ENCODE results near the gene MEGF11.

Gene MEGF11

DNA sequence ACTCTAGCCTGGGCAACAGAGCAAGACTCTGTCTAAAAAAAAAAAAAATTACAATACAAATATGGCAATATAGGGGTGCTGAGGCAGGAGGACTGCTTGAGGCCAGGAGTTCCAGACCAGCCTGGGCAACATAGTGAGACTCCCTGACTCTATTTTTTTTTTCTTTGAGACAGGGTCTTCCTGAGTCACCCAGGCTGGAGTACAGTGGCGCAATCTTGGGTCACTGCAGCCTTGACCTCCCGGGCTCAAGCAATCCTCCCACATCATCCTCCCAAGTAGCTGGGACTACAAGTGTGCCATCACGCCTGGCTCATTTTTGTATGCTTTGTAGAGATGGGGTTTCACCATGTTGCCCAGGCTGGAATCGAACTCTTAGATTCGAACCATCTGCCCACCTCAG, 401.6 kb downstream of the MEGF11 start:
- Histone ChIP-seq H3K27me3 (ENCODE audit: low read length) (no peaks in the 10 kb centered on the region), H3K9me3 (ENCODE audit: insufficient read depth, low read length) (no peaks in the 10 kb centered on the region), H2AFZ (ENCODE audit: low read depth, low read length, severe bottlenecking) (no peak overlapping the region), H3K79me2 (ENCODE audit: insufficient read depth, low read length) (no peaks in the 10 kb centered on the region), H3K4me2 (ENCODE audit: low read depth, low read length, poor library complexity, severe bottlenecking) (no peak overlapping the region), H3K4me3 (ENCODE audit: insufficient read depth, low read length, poor library complexity, severe bottlenecking) (no peak overlapping the region), H3K27ac (ENCODE audit: low read depth, low read length) (no peak overlapping the region), H3K9me2 (replicated peaks; ENCODE audit: insufficient read depth, low read length) (no peaks in the 10 kb centered on the region), H3F3A (ENCODE audit: insufficient read depth) (0 out of 2 replicates have a peak, but pooled peaks cover 5% of the 10 kb centered on the region), H4K20me1 (ENCODE audit: low read depth, low read length) (no peaks in the 10 kb centered on the region), H3K36me3 (ENCODE audit: low read length) (no peaks in the 10 kb centered on the region), H3K9ac (ENCODE audit: low read length) (no peak overlapping the region)
- TF ChIP-seq EZH2phosphoT487 (conservative IDR thresholded peaks at IDR 0.05; ENCODE audit: low read length): no peak
- TF ChIP-seq, protein P1, sequence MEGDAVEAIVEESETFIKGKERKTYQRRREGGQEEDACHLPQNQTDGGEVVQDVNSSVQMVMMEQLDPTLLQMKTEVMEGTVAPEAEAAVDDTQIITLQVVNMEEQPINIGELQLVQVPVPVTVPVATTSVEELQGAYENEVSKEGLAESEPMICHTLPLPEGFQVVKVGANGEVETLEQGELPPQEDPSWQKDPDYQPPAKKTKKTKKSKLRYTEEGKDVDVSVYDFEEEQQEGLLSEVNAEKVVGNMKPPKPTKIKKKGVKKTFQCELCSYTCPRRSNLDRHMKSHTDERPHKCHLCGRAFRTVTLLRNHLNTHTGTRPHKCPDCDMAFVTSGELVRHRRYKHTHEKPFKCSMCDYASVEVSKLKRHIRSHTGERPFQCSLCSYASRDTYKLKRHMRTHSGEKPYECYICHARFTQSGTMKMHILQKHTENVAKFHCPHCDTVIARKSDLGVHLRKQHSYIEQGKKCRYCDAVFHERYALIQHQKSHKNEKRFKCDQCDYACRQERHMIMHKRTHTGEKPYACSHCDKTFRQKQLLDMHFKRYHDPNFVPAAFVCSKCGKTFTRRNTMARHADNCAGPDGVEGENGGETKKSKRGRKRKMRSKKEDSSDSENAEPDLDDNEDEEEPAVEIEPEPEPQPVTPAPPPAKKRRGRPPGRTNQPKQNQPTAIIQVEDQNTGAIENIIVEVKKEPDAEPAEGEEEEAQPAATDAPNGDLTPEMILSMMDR (IDR thresholded peaks at IDR 0.05; ENCODE audit: insufficient read depth, low read length, poor library complexity, severe bottlenecking): no peak

DNA sequence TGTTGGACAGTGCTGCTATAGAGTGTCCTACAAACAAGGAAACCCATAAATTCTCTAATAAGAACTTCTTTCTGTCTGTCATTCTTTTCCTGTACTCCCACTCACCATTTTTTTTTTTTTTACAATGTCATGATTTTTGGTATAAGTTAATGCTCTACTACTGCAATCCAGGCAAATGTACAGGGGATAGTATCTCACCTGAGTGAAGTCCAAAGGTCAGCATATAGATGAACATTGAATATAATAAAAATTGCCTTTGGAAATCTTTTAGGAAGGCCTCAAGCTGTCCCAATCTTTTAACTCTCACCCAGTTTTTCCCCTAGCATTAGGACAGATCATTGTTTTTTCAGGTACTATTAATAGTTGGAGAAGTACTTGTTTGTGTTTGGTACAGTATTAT, 405.6 kb downstream of the MEGF11 start:
- Histone ChIP-seq H3F3A (ENCODE audit: insufficient read depth) (no peaks in the 10 kb centered on the region), H3K9me2 (replicated peaks; ENCODE audit: insufficient read depth, low read length) (no peaks in the 10 kb centered on the region), H3K79me2 (ENCODE audit: insufficient read depth, low read length) (no peaks in the 10 kb centered on the region), H4K20me1 (ENCODE audit: low read depth, low read length) (no peaks in the 10 kb centered on the region), H3K9me3 (ENCODE audit: insufficient read depth, low read length) (no peaks in the 10 kb centered on the region), H3K9ac (ENCODE audit: low read length) (no peak overlapping the region), H2AFZ (ENCODE audit: low read depth, low read length, severe bottlenecking) (no peak overlapping the region), H3K4me3 (ENCODE audit: insufficient read depth, low read length, poor library complexity, severe bottlenecking) (no peak overlapping the region), H3K27me3 (ENCODE audit: low read length) (no peaks in the 10 kb centered on the region), H3K27ac (ENCODE audit: low read depth, low read length) (no peak overlapping the region), H3K4me2 (ENCODE audit: low read depth, low read length, poor library complexity, severe bottlenecking) (no peak overlapping the region), H3K36me3 (ENCODE audit: low read length) (no peaks in the 10 kb centered on the region)
- TF ChIP-seq, protein P1 (IDR thresholded peaks at IDR 0.05; ENCODE audit: insufficient read depth, low read length, poor library complexity, severe bottlenecking): no peak
- no peak for TF ChIP-seq EZH2phosphoT487 (conservative IDR thresholded peaks at IDR 0.05; ENCODE audit: low read length)

DNA sequence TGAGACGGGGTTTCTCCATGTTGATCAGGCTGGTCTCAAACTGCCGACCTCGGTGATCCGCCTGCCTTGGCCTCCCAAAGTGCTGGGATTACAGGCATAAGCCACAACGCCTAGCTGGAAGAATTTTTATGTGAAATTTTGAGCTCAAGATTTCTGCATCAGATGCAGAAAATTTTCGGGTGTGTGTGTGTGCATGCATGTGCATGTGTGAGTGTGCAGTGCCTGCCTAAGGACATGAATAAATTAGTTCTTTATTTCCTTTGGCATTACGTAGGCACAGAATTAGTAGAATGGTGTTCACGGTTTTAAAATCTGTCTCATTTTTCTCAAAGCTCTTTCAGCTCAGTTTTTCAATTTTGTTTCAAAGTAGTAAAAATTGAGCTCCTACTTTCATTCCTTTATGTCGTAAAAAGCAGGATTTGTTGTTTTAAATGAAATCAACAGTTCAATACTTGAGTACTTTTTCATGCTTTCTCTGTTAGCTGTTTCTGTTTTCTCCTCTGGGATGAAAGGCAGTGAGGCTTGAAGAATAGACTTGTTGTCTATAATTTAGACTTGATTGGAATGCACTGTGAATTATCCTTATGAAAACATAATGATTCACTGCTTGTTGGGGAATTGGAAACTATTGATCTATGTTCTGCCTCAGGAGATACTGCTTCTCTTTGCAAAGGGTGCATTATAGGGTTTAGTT, 407.6 kb downstream of the MEGF11 start:
- no peak overlapping the region for H3K27ac ChIP-seq (ENCODE audit: low read depth, low read length)
- H3K4me2 ChIP-seq (ENCODE audit: low read depth, low read length, poor library complexity, severe bottlenecking): no peak overlapping the region
- no peaks in the 10 kb centered on the region for H3K79me2 ChIP-seq (ENCODE audit: insufficient read depth, low read length)
- H3K27me3 ChIP-seq (ENCODE audit: low read length): no peaks in the 10 kb centered on the region
- no peaks in the 10 kb centered on the region for H4K20me1 ChIP-seq (ENCODE audit: low read depth, low read length)
- no peaks in the 10 kb centered on the region for H3K36me3 ChIP-seq (ENCODE audit: low read length)
- H3K9me2 ChIP-seq (replicated peaks; ENCODE audit: insufficient read depth, low read length): no peaks in the 10 kb centered on the region
- no peaks in the 10 kb centered on the region for H3F3A ChIP-seq (ENCODE audit: insufficient read depth)
- no peak overlapping the region for H3K4me3 ChIP-seq (ENCODE audit: insufficient read depth, low read length, poor library complexity, severe bottlenecking)
- no peaks in the 10 kb centered on the region for H3K9me3 ChIP-seq (ENCODE audit: insufficient read depth, low read length)
- H2AFZ ChIP-seq (ENCODE audit: low read depth, low read length, severe bottlenecking): no peak overlapping the region
- no peak for TF ChIP-seq EZH2phosphoT487 (conservative IDR thresholded peaks at IDR 0.05; ENCODE audit: low read length)
- TF ChIP-seq, protein P1 (IDR thresholded peaks at IDR 0.05; ENCODE audit: insufficient read depth, low read length, poor library complexity, severe bottlenecking): no peak
- H3K9ac ChIP-seq (ENCODE audit: low read length): no peak overlapping the region
